ENCODE results near the gene DNAJC17.

DNA sequence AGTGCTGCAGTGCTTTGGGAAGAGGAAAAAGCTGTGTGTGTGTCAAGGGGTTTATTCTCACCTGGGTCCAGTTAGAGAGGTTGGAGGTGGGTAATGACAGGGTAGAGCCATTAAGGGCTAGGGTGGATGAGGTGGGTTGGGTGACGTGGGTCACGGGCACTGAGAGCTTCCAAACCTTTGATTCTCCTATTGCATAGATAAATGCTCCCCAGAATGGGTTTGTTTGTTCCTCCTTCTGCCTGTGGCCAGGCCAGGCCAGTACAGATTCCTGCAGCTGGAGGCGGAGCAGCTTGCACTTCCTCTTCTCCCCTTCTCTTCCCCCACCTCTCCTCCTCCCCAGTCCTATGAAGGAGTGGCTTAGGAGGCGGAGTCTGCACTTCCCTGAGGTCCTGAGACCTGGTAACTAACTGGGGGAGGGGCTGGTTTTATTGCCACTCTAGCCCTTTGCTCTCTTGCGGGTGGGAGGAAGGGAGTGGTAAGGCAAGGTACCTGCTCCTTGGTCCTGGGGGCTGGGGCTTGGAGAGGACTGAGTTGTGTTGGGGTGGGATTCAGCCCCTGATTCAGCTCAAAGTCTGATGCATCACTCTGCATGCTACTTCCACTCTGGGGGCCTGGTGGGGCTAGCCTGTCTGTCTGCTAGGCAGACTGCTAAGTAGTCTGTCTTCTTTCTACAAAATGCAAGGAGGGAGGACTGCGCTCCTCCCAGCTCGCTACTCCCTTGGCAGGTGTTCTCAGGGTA is 40.1 kb upstream of the DNAJC17 start:
- no peak for TF ChIP-seq JUN (CRISPR knock-in tag; IDR thresholded peaks at IDR 0.05)
- TF ChIP-seq ZNF441 (CRISPR knock-in tag; IDR thresholded peaks at IDR 0.05; ENCODE audit: borderline replicate concordance), result no peak
- TF ChIP-seq, protein P1, sequence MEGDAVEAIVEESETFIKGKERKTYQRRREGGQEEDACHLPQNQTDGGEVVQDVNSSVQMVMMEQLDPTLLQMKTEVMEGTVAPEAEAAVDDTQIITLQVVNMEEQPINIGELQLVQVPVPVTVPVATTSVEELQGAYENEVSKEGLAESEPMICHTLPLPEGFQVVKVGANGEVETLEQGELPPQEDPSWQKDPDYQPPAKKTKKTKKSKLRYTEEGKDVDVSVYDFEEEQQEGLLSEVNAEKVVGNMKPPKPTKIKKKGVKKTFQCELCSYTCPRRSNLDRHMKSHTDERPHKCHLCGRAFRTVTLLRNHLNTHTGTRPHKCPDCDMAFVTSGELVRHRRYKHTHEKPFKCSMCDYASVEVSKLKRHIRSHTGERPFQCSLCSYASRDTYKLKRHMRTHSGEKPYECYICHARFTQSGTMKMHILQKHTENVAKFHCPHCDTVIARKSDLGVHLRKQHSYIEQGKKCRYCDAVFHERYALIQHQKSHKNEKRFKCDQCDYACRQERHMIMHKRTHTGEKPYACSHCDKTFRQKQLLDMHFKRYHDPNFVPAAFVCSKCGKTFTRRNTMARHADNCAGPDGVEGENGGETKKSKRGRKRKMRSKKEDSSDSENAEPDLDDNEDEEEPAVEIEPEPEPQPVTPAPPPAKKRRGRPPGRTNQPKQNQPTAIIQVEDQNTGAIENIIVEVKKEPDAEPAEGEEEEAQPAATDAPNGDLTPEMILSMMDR (CRISPR knock-in tag; IDR thresholded peaks at IDR 0.05), result no peak
- no peak for TF ChIP-seq ZNF564 (CRISPR knock-in tag; IDR thresholded peaks at IDR 0.05)
- TF ChIP-seq ZNF563 (CRISPR knock-in tag; IDR thresholded peaks at IDR 0.05), result no peak
- no peak for TF ChIP-seq POLR2G (IDR thresholded peaks at IDR 0.05; ENCODE audit: low read depth, low read length)
- no peak for TF ChIP-seq ZBTB7A (CRISPR knock-in tag; IDR thresholded peaks at IDR 0.05)
- no peak for TF ChIP-seq POLR2A (IDR thresholded peaks at IDR 0.05; ENCODE audit: insufficient read depth in 1 of 2, low read depth in 2 of 2, low read length in 2 of 2)
- TF ChIP-seq PHF21A (CRISPR knock-in tag; IDR thresholded peaks at IDR 0.05), result no peak; the same call in none of the 2 replicates
- no peak for TF ChIP-seq DR1 (CRISPR knock-in tag; IDR thresholded peaks at IDR 0.05)
- TF ChIP-seq, protein P2, sequence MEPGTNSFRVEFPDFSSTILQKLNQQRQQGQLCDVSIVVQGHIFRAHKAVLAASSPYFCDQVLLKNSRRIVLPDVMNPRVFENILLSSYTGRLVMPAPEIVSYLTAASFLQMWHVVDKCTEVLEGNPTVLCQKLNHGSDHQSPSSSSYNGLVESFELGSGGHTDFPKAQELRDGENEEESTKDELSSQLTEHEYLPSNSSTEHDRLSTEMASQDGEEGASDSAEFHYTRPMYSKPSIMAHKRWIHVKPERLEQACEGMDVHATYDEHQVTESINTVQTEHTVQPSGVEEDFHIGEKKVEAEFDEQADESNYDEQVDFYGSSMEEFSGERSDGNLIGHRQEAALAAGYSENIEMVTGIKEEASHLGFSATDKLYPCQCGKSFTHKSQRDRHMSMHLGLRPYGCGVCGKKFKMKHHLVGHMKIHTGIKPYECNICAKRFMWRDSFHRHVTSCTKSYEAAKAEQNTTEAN (CRISPR knock-in tag; conservative IDR thresholded peaks at IDR 0.05), result no peak
- TF ChIP-seq, protein P3, sequence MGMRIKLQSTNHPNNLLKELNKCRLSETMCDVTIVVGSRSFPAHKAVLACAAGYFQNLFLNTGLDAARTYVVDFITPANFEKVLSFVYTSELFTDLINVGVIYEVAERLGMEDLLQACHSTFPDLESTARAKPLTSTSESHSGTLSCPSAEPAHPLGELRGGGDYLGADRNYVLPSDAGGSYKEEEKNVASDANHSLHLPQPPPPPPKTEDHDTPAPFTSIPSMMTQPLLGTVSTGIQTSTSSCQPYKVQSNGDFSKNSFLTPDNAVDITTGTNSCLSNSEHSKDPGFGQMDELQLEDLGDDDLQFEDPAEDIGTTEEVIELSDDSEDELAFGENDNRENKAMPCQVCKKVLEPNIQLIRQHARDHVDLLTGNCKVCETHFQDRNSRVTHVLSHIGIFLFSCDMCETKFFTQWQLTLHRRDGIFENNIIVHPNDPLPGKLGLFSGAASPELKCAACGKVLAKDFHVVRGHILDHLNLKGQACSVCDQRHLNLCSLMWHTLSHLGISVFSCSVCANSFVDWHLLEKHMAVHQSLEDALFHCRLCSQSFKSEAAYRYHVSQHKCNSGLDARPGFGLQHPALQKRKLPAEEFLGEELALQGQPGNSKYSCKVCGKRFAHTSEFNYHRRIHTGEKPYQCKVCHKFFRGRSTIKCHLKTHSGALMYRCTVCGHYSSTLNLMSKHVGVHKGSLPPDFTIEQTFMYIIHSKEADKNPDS (CRISPR knock-in tag; IDR thresholded peaks at IDR 0.05), result no peak
- no peak for TF ChIP-seq CREB1 (IDR thresholded peaks at IDR 0.05)
- TF ChIP-seq CREB1 (CRISPR knock-in tag; IDR thresholded peaks at IDR 0.05), result no peak
- TF ChIP-seq JUND (CRISPR knock-in tag; IDR thresholded peaks at IDR 0.05), result no peak

All from HepG2 (cell line).